ENCODE results near the gene ZFYVE19. TPM values are rescaled to one million over a fixed set of nuclear protein-coding genes. Genes with fewer than 3 reads are reported as not detected.

Gene ZFYVE19
- polyA plus RNA-seq, 4 donors, result 24.9 to 34.9 (median 28.5) TPM

Other genes starting within 250 kb of the ZFYVE19 start
- gene CCDC32, start 242.0 kb upstream of the ZFYVE19 start, polyA plus RNA-seq (ENCODE audit: insufficient read length in 4 of 4), result 10 to 100 TPM; 22.4 to 28.8 (median 25.7) TPM
- 10 to 100 TPM in 3 of 4 donors, 1 to 10 TPM in 1; 9.8 to 14.3 (median 11.8) TPM for gene RPUSD2, start 237.8 kb upstream of the ZFYVE19 start, polyA plus RNA-seq (ENCODE audit: insufficient read length in 4 of 4)
- gene KNL1, start 212.8 kb upstream of the ZFYVE19 start, polyA plus RNA-seq (ENCODE audit: insufficient read length in 4 of 4), result 10 to 100 TPM; 14.6 to 28.5 (median 20.8) TPM
- gene RAD51, start 111.9 kb upstream of the ZFYVE19 start, polyA plus RNA-seq (ENCODE audit: insufficient read length in 4 of 4), result 10 to 100 TPM; 12.5 to 14.0 (median 13.2) TPM
- 10 to 100 TPM; 35.7 to 45.7 (median 43.2) TPM for gene RMDN3, start 51.8 kb upstream of the ZFYVE19 start, polyA plus RNA-seq (ENCODE audit: insufficient read length in 4 of 4)
- 10 to 100 TPM; 41.0 to 51.6 (median 47.2) TPM for gene GCHFR, start 43.0 kb upstream of the ZFYVE19 start, polyA plus RNA-seq (ENCODE audit: insufficient read length in 4 of 4)
- 1 to 10 TPM; 1.6 to 4.9 (median 3.2) TPM for gene C15orf62, start 37.1 kb upstream of the ZFYVE19 start, polyA plus RNA-seq (ENCODE audit: insufficient read length in 4 of 4)
- gene DNAJC17, start 384 bp downstream of the ZFYVE19 start, polyA plus RNA-seq (ENCODE audit: insufficient read length in 4 of 4), result 10 to 100 TPM; 38.0 to 45.4 (median 41.7) TPM
- gene PPP1R14D, start 21.6 kb downstream of the ZFYVE19 start, polyA plus RNA-seq (ENCODE audit: insufficient read length in 4 of 4), result under 1 TPM; 0.48 to 0.99 (median 0.70) TPM
- 10 to 100 TPM; 62.6 to 78.0 (median 69.5) TPM for gene SPINT1, start 37.0 kb downstream of the ZFYVE19 start, polyA plus RNA-seq (ENCODE audit: insufficient read length in 4 of 4)
- gene RHOV, start 67.1 kb downstream of the ZFYVE19 start, polyA plus RNA-seq (ENCODE audit: insufficient read length in 4 of 4), result 1 to 10 TPM; 1.6 to 2.3 (median 1.8) TPM
- 10 to 100 TPM; 16.8 to 19.9 (median 18.7) TPM for gene VPS18, start 87.4 kb downstream of the ZFYVE19 start, polyA plus RNA-seq (ENCODE audit: insufficient read length in 4 of 4)
- 1 to 10 TPM; 6.9 to 8.4 (median 8.0) TPM for gene DLL4, start 122.3 kb downstream of the ZFYVE19 start, polyA plus RNA-seq (ENCODE audit: insufficient read length in 4 of 4)
- 1 to 10 TPM; 3.1 to 4.9 (median 3.8) TPM for gene CHAC1, start 146.4 kb downstream of the ZFYVE19 start, polyA plus RNA-seq (ENCODE audit: insufficient read length in 4 of 4)